A673 (cell line): ENCODE results near the gene COL4A6.

Experiments used
- CTCF ChIP-seq: fragments of 300-800, 200-600 bp; sonication (generic); conservative IDR thresholded peaks from 2 replicates; pipeline ENCODE4 v1.5.1; 2017; ENCODE audit warnings: low read depth, mild to moderate bottlenecking, antibody characterized with exemption, low read length, moderate library complexity, mixed read lengths
- EZH2 ChIP-seq: fragments of 200-600 bp; sonication (generic); IDR thresholded peaks from 2 replicates; pipeline ENCODE4 v1.6.1; 2017; ENCODE audit warnings: borderline replicate concordance, low read depth, mild to moderate bottlenecking, mixed read lengths, antibody characterized with exemption, low read length; ENCODE audit not compliant: poor library complexity, severe bottlenecking

- TF ChIP-seq CTCF (no peak), EZH2 (no peak)
These were observed 251.4 kb downstream of the COL4A6 start for GRCh38 chrX:108186811-108187210.
